K562 (cell line): ENCODE results near the gene KCNQ4. TPM values are rescaled to one million over a fixed set of nuclear protein-coding genes. Genes with fewer than 3 reads are reported as not detected.

Experiments
- ADNP ChIP-seq: fragments of 200-800 bp; sonication (Bioruptor generic); IDR thresholded peaks from 2 replicates; pipeline ENCODE4 v1.6.1; 2016; ENCODE audit warnings: missing genetic modification characterization, missing compliant biosample characterization
- ARNT ChIP-seq, 2 experiments: fragments of 450-650 bp; IDR thresholded peaks; 2 replicates each; pipeline ENCODE4 v1.6.1; 2016; ENCODE audit warnings: mild to moderate bottlenecking in 1 of 2
- CHAMP1 ChIP-seq: fragments of 450-650 bp; IDR thresholded peaks from 2 replicates; pipeline ENCODE4 v1.6.1; 2016; ENCODE audit warnings: mild to moderate bottlenecking
- HDAC1 ChIP-seq, 2 experiments: fragments of 450-650 bp; IDR thresholded peaks; 2 replicates each; pipeline ENCODE4 v1.6.1; 2016 to 2017; ENCODE audit warnings: inconsistent platforms in 1 of 2, mild to moderate bottlenecking in 1 of 2, moderate library complexity in 1 of 2
- MAFF ChIP-seq: IDR thresholded peaks from 2 replicates; pipeline ENCODE4 v1.6.1; 2012; ENCODE audit warnings: low read length, improper control_type of control experiment
- MEF2D ChIP-seq: conservative IDR thresholded peaks from 2 replicates; pipeline ENCODE4 v1.6.1; 2016; ENCODE audit warnings: low read depth, missing genetic modification characterization, missing compliant biosample characterization
- ZBTB43 ChIP-seq: sonication (generic); formaldehyde crosslinking; IDR thresholded peaks from 2 replicates; pipeline ENCODE4 v1.8.0; 2023; ENCODE audit warnings: mild to moderate bottlenecking, missing genetic modification reagents
- ZNF232 ChIP-seq: sonication (generic); formaldehyde crosslinking; IDR thresholded peaks from 2 replicates; pipeline ENCODE4 v1.8.0; 2022; ENCODE audit warnings: mild to moderate bottlenecking, missing genetic modification reagents
- polyA plus RNA-seq, 8 experiments: library from polyadenylated mRNA; depleted of rRNA in 4 of 8; stranded (reverse) in 5 of 8; unstranded in 3 of 8; fragments of >200 nt; fragmentation: Nextera tagmentation in 2 of 8; fragmentation: Illumina TruSeq in 1 of 8; extraction: Ambion mirVana in 2 of 8; extraction: Trizol in 1 of 8; gene quantifications; 2 replicates each; pipeline versions ENCODE4 v1.2.1 to v1.2.3, GENCODE V29; 2011 to 2014; ENCODE audit warnings: inconsistent platforms in 1 of 8, missing spikeins in 1 of 8
- total RNA-seq, 7 experiments: library from RNA; depleted of rRNA in 6 of 7; stranded (reverse); fragments of >200 nt in 6 of 7; fragmentation: Illumina TruSeq in 2 of 7; extraction: Trizol in 2 of 7; gene quantifications; 2 replicates each; pipeline versions ENCODE4 v1.2.1 to v1.2.3, GENCODE V29; 2011 to 2021; ENCODE audit warnings: low replicate concordance in 1 of 7
- TF ChIP-seq, protein P1 (sequence below): fragments of 250-450 bp; sonication (Bioruptor Pico); IDR thresholded peaks from 2 replicates; pipeline ENCODE4 v1.4.0; 2020; ENCODE audit warnings: mild to moderate bottlenecking, moderate library complexity
- TF ChIP-seq, protein P2 (sequence below): fragments of 450-650 bp; IDR thresholded peaks from 2 replicates; pipeline ENCODE4 v1.6.1; 2017; ENCODE audit warnings: antibody characterized with exemption, mild to moderate bottlenecking
- TF ChIP-seq, protein P3 (sequence below): sonication (generic); formaldehyde crosslinking; IDR thresholded peaks from 2 replicates; pipeline ENCODE4 v1.8.0; 2022; ENCODE audit warnings: missing genetic modification reagents, mild to moderate bottlenecking, borderline replicate concordance
- TF ChIP-seq, protein P4 (sequence below): fragments of 450-650 bp; conservative IDR thresholded peaks from 2 replicates; pipeline ENCODE4 v1.6.1; 2016; ENCODE audit warnings: missing genetic modification characterization, low read depth, mild to moderate bottlenecking, missing compliant biosample characterization, moderate library complexity

KCNQ4 gene
- total and polyA plus RNA-seq, 9 of the 15 experiments (the other 6 are each of a cell fraction or from before 2014, with no cell fraction given) = 0.07 to 4.1 (median 0.79) TPM

- TF ChIP-seq ZBTB43 (CRISPR knock-in tag) (no peak), CHAMP1 (peak; percentile 98), ADNP (peak; percentile 55; the same call in 1 of the 2 replicates), MEF2D (tag) (peak; percentile 44; the same call in 1 of the 2 replicates), ZNF232 (CRISPR knock-in tag) (no peak), MAFF (peak; percentile 29; the same call in 1 of the 2 replicates), HDAC1 (IDR thresholded peaks at IDR 0.05) (peak in 1 of 2 experiments; percentile 93; a peak in 2 of 4 replicates), ARNT (IDR thresholded peaks at IDR 0.05) (peak; percentile 94 to 97)
- TF ChIP-seq, protein P1, sequence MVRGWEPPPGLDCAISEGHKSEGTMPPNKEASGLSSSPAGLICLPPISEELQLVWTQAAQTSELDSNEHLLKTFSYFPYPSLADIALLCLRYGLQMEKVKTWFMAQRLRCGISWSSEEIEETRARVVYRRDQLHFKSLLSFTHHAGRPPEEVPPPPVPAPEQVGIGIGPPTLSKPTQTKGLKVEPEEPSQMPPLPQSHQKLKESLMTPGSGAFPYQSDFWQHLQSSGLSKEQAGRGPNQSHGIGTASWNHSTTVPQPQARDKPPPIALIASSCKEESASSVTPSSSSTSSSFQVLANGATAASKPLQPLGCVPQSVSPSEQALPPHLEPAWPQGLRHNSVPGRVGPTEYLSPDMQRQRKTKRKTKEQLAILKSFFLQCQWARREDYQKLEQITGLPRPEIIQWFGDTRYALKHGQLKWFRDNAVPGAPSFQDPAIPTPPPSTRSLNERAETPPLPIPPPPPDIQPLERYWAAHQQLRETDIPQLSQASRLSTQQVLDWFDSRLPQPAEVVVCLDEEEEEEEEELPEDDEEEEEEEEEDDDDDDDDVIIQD (CRISPR knock-in tag) = no peak
- TF ChIP-seq, protein P2, sequence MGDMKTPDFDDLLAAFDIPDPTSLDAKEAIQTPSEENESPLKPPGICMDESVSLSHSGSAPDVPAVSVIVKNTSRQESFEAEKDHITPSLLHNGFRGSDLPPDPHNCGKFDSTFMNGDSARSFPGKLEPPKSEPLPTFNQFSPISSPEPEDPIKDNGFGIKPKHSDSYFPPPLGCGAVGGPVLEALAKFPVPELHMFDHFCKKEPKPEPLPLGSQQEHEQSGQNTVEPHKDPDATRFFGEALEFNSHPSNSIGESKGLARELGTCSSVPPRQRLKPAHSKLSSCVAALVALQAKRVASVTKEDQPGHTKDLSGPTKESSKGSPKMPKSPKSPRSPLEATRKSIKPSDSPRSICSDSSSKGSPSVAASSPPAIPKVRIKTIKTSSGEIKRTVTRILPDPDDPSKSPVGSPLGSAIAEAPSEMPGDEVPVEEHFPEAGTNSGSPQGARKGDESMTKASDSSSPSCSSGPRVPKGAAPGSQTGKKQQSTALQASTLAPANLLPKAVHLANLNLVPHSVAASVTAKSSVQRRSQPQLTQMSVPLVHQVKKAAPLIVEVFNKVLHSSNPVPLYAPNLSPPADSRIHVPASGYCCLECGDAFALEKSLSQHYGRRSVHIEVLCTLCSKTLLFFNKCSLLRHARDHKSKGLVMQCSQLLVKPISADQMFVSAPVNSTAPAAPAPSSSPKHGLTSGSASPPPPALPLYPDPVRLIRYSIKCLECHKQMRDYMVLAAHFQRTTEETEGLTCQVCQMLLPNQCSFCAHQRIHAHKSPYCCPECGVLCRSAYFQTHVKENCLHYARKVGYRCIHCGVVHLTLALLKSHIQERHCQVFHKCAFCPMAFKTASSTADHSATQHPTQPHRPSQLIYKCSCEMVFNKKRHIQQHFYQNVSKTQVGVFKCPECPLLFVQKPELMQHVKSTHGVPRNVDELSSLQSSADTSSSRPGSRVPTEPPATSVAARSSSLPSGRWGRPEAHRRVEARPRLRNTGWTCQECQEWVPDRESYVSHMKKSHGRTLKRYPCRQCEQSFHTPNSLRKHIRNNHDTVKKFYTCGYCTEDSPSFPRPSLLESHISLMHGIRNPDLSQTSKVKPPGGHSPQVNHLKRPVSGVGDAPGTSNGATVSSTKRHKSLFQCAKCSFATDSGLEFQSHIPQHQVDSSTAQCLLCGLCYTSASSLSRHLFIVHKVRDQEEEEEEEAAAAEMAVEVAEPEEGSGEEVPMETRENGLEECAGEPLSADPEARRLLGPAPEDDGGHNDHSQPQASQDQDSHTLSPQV = peak; percentile 94
- TF ChIP-seq, protein P3, sequence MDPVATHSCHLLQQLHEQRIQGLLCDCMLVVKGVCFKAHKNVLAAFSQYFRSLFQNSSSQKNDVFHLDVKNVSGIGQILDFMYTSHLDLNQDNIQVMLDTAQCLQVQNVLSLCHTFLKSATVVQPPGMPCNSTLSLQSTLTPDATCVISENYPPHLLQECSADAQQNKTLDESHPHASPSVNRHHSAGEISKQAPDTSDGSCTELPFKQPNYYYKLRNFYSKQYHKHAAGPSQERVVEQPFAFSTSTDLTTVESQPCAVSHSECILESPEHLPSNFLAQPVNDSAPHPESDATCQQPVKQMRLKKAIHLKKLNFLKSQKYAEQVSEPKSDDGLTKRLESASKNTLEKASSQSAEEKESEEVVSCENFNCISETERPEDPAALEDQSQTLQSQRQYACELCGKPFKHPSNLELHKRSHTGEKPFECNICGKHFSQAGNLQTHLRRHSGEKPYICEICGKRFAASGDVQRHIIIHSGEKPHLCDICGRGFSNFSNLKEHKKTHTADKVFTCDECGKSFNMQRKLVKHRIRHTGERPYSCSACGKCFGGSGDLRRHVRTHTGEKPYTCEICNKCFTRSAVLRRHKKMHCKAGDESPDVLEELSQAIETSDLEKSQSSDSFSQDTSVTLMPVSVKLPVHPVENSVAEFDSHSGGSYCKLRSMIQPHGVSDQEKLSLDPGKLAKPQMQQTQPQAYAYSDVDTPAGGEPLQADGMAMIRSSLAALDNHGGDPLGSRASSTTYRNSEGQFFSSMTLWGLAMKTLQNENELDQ (CRISPR knock-in tag) = no peak
- TF ChIP-seq, protein P4, sequence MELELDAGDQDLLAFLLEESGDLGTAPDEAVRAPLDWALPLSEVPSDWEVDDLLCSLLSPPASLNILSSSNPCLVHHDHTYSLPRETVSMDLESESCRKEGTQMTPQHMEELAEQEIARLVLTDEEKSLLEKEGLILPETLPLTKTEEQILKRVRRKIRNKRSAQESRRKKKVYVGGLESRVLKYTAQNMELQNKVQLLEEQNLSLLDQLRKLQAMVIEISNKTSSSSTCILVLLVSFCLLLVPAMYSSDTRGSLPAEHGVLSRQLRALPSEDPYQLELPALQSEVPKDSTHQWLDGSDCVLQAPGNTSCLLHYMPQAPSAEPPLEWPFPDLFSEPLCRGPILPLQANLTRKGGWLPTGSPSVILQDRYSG (tag) = peak; percentile 87
Observed at GRCh38 chr1:40820911-40821693, 37.5 kb downstream of the KCNQ4 start (continued).
